ENCODE measurements around the gene FOXO3. TPM values are rescaled to one million over a fixed set of nuclear protein-coding genes. Genes with fewer than 3 reads are reported as not detected.
"Not testable (repeated sequence)": the region's sequence is repeated elsewhere in the genome, so short reads cannot be mapped to it uniquely, and the experiment has no call there.

FOXO3 gene
- total RNA-seq, 1 donor from 2014 or later: 9.0 TPM

DNA sequence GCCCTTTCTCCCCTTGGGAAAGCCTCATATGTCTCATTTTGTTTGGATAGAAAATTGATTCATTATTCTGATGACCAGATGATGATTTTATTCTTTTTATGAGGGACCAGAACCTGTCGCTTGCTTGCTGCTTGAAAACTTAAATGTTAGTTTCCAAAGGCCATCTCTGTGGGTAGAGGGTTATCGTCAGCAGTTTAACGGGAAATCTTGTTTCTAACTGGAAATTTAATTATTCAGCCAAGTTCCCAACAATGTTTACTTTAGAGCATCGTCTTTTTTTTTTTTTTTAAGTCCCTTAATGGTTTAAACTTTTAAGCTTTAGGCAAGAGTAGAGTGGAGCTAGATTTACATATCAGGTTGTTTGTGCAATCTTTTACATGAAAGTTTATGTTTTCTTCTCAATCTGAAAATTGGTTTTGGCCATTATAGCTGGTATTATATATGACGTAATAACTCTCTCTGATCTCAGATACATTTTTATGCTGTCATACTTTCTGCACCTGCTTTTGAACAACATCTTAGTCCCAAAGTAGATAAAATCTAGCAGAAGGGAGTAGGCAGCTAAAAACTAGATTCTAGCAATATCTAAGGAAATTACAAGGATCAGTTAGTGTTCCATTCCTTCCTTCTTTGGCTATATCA, 93.9 kb downstream of the FOXO3 start:
- intact Hi-C loops (cut with micrococcal nuclease): no loop called here

DNA sequence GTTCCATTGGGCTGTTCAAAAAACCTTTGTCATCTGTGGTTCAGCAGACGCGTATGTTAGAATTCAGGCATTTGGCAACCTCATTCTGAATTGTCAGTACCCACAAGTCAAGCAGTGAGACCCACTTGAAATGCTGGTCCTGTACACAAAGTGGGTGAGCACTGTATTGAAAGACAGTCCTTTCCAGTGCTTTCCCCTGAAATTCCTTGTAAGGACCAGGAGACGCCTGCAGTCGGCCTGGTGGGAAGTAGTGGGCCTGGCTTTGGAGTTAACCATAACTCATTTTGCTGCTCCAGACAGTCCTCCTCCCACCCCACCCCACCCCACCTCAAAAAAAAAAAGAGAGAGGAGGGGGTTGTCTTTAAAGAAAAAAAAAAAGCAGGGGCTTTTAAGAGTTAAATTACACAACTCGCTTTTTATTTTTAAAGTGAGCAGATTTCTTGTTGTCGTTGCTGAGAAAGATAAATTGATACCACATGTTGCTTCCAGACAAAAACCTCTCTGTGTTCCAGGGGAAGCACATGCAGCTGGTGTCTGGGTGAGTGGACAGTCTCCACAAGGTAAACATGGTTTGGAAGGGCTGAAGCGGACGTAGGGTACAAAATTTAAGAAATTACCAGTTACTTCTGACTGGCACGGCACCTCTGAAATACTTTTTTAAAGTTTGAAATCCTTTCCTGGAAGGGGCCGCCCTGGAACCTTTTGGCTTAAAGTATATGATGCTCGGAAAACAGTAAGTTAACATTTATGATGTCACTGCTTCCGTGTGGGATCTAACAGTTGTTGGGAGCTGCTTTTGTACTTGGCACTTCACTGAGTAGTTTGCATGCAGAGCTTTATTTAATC, 95.3 kb downstream of the FOXO3 start:
- intact Hi-C loops (cut with micrococcal nuclease): no loop called here

DNA sequence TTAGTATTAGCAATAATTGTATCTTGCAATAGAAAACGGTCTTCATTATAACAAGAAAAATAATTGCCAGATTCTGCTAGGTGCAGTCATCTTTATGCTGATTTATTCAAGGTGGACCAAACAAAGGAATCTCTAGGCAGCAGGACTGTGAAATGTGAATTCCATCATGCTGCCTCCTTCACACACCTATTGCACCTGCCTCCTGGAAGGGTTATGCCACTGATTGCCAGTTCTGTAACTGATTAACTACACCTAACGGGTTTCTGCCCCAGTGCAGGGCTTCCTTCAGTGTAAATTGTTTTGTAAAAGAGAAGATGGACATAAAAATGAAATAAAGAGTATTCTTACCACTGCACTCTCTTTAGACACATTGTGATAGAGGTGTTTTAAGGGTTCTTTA, 96.1 kb downstream of the FOXO3 start:
- intact Hi-C loops (cut with micrococcal nuclease): no loop called here

DNA sequence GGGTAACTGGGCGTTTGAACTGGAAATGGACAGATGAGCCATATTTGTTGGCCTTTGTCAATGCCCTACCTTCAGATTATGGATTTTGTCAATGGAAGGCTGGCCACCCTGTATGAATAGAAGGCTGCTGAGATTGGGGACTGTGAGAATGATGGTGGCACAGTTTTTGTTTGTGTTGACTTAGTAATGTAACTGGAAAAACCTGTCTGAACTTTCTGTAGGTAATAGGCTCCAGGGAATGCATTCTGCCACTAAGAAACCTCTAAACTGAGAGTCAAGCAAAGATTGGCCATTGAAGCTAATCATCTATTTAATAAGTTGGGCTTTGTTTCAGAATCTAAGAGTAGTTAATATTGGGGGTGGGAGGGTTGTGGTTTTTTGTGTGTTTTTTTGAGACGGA, 97.5 kb downstream of the FOXO3 start:
- intact Hi-C loops (cut with micrococcal nuclease): no loop called here

DNA sequence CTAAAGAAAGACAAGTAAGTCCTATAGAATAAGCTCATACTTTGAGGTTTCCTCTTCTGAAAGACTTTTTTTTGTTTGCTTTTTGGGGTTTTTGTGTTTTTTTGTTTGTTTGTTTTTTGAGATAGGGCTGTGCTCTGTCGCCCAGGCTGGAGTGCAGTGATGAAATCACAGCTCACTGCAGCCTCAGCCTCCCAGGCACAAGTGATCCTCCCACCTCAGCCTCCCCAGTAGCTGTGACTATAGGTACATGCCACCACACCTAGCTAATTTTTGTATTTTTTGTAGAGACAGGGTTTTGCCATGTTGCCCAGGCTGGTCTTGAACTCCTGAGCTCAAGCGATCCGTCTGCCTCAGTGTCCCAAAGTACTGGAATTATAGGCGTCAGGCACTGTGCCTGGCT, 98.1 kb downstream of the FOXO3 start:
- intact Hi-C loops (cut with micrococcal nuclease): not testable (repeated sequence)

DNA sequence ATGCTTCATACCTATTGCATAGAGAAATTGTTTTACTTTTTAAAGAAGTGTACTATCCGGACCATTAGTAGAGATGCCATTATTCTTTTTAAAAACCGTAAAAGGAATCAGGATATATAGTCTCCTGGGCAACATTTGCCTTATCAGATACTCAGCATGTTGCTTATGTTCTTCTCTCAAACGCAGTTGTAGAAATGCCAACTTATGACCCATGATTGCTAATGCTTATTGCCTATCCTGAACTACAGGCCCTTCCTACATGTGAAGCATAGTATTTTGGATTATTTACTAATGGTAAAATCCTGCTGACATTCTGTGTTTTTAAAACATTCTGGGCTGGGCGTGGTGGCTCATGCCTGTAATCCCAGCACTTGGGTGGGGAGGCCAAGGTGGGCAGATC, 99.5 kb downstream of the FOXO3 start:
- intact Hi-C loops (cut with micrococcal nuclease): no loop called here

DNA sequence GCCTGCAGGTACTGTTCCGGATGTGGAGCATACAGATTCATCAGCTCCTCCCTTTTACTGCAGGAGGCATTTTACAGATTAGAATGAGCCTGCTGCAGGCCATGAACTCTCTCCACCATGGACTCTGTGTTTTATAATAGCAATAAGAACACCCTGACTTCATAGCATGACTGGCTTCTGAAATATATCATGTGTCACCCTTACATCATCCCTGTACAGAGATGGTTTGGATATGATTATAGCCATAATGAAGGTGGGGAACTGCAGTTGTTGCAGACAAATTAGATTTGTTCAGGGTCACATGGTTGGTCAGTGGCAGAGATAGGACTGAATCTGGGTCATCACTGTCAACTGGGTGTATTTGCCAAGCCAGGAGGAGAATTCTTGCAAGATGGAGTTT, 100.7 kb downstream of the FOXO3 start:
- intact Hi-C loops (cut with micrococcal nuclease): no loop called here

DNA sequence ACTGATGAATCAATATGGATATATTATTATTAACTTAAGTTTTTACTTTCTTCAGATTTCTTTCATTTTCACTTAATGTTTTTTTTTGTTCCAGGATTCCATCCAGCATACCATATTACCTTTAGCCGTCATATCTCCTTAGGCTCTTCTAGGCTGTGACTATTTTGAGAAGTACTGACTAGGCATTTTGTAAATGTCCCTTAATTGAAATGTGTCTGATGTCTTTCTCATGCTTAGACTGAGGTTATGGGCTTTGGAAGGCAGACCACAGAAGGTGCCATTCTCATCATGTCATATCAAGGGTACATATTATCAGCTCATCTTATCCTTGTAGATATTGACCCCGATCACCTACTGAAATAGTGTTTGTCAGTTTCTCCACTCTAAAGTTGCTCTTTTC, 101.3 kb downstream of the FOXO3 start:
- intact Hi-C loops (cut with micrococcal nuclease): no loop called here

DNA sequence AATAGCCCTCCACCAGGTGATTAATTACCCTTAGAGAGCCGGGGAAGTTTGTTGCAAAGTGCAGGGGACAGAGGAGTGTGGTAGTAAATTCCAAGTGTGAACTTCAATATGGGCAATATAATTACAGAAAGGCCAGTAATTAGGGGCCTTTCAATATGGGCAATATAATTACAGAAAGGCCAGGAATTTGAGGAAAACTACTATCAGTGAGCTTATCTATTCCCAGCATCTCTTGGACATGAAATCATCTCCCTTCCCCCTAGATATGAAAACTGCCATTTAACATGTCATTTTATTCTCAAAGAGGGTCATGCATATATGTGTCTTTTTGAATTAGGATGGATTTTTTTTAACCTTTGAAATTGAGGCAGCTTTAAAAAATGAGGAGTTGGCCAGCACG, 102.0 kb downstream of the FOXO3 start:
- intact Hi-C loops (cut with micrococcal nuclease): no loop called here

DNA sequence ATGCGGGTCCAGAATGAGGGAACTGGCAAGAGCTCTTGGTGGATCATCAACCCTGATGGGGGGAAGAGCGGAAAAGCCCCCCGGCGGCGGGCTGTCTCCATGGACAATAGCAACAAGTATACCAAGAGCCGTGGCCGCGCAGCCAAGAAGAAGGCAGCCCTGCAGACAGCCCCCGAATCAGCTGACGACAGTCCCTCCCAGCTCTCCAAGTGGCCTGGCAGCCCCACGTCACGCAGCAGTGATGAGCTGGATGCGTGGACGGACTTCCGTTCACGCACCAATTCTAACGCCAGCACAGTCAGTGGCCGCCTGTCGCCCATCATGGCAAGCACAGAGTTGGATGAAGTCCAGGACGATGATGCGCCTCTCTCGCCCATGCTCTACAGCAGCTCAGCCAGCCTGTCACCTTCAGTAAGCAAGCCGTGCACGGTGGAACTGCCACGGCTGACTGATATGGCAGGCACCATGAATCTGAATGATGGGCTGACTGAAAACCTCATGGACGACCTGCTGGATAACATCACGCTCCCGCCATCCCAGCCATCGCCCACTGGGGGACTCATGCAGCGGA, 102.9 kb downstream of the FOXO3 start:
- intact Hi-C loops (cut with micrococcal nuclease): not testable (repeated sequence)

DNA sequence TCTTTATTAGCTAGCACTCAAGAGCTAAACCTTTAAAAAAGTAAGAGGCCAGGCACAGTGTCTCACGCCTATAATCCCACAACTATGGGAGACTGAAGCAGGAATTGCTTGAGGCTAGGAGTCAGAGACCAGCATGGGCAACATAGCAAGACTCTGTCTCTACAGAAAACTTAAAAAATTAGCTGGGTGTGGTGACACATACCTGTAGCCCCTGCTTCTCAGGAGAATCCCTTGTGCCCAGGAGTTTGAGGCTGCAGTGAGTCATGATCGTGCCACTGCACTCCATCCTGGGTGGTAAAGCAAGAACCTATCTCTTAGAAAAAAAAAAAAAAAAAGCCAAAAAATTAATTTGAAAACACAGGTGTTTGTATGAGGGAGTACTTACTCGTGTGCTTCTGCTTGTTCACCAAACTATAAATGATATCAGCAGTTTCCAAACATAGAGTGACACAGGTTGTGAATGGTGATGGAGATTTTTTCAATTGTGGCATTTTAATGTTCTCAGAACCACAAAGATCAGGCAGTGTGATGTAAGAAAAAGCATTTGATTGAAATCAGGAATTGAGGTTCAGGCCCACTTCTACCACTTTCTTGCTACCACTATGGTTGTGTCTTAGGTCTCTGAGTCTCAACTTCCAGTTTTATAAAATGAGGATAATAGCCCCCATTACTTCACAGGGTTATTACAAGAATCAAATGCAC, 104.9 kb downstream of the FOXO3 start:
- intact Hi-C loops (cut with micrococcal nuclease): no loop called here

DNA sequence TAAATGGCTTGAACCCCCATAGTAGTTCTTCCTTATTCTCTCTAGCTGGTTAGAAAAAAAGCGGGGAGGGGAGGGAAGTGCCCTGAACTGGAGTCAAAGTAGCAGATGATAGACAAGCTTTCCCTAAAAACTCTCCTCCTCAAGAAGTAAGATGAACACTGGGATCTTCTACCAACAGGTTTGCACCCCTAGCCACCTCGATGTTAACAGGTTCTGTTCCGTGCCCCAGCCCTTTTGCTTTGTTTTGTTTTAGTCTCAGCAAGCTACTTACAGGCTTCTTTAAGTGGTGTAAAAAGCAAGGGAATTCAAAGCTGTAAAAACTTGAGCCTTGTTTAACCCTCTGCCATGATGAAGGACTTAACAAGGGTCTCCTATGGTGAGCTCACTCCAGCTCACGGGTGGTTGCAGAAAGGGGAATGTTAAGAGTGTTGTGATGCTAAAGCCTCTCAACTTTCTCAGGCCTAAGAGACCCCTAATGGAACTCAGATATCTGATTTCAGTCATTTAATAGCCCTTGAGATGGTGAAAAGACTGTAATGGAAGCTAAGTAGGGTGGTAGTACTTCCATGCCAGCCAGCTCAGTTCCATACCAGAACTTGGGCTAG, 106.0 kb downstream of the FOXO3 start:
- intact Hi-C loops (cut with micrococcal nuclease): no loop called here

DNA sequence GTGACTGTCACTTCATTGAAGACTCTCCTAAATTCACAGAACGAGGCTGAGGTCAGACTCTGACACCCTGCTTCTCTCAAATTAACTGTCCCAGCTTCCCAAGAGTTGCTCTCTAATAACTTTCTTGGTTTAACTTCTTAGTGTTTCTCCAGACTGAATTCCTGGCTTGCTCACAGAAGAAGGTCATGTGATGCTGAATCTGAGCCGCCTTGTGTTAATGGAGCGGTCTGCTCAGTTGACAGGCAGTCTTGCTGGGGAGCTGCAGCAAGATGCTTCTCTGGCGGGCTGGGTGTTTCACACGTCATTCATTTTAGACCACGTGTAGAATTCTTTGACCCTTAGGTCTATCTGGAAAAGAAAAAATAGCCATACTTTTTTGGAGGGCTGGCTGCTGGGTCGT, 107.3 kb downstream of the FOXO3 start:
- intact Hi-C loops (cut with micrococcal nuclease): no loop called here

DNA sequence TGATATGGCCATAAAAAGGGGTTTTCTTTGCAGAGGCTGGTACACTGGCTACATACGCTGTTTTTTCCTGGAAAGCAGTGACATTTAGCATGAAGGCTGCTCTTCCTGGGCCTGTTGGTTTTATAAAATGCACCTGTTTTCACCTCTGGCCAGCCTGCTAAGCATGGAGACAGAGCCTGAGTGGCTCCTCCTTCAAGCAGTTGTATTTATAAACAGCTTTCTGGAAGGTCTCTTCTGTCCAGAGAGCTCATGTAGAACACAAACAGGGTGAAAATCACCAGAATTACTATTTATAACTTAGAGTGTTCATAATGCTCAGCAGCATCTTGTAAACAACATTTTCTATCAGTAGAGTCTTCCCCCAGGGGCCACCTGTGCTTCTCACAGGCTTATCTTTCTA, 109.0 kb downstream of the FOXO3 start:
- intact Hi-C loops (cut with micrococcal nuclease): no loop called here

DNA sequence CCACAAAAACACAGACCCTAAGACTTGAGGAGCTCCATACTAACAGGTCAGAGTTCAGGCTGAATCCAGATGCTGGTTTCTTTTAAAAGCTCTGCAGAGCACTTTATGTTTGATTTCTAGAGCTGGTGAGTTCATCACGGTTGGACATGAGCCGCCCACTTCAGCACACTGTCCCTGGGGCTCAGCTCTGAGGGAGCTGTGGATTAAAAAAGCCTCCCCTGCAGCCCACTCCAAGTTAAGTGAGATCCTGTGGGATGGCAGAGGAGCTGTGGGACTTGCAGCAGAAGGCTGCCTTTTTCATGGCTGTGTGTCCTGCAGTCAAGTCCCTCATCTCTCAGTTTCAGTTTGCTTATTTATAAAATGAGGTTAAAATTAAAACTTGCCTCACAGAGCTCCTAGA, 110.5 kb downstream of the FOXO3 start:
- intact Hi-C loops (cut with micrococcal nuclease): no loop called here

DNA sequence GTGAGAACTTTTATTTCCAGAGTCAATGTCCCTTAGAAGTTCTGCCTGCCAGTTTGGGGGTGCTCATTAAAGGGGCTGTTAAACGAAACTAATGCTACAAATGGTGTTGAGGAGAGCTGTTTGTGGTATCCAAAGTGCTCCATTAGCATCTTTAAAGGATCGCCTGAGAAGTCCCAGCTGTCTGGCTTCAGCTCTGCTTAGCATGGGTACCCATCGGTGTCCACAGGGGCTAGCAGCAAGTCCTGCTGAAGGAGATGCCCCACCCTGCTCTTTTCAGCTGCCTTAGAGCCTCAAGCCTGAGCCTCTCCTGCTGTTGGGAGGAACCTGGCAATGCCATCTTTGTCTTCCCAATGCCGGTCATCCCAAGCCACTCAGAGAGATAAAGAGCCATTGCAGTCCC, 111.1 kb downstream of the FOXO3 start:
- intact Hi-C loops (cut with micrococcal nuclease): no loop called here

DNA sequence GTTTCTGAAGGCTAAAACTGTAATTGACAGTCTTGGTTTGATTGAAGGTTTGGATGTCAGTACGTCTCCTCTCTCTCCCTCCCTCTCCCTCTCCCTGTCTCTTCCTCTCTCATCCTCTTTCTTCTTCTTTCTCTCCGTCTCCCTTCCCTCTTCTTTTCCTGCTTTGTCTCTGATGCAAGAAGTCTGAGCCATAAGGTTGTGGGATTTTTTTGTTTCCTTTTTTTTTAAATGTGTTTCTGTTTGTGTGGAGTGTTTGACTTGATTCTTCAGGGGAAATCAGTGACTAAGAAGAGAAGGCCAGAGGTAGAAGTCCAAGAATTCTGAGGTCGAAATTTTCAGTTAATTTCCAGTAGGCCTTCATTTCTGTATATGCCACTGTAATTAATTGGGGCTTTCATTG, 111.9 kb downstream of the FOXO3 start:
- intact Hi-C loops (cut with micrococcal nuclease): no loop called here

DNA sequence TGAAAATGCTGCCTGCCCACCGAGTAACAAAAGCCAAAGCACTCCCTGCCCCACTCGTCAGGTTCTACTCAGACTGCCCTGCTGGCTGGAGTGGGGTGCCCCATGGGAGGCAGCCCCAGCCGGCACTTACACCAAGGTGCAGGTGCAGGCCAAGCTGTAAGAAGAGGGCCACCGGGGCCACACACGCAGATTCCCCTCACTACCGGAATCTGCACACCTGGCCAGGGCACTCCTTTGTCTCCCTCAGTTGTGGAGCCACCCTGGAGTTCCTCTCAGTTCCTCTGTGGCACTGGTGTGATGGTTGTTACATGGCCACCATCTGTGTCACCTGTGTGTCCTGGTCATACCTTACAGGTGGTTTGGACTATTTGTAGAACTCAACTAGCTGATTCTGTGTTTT, 112.4 kb downstream of the FOXO3 start:
- intact Hi-C loops (cut with micrococcal nuclease): no loop called here

DNA sequence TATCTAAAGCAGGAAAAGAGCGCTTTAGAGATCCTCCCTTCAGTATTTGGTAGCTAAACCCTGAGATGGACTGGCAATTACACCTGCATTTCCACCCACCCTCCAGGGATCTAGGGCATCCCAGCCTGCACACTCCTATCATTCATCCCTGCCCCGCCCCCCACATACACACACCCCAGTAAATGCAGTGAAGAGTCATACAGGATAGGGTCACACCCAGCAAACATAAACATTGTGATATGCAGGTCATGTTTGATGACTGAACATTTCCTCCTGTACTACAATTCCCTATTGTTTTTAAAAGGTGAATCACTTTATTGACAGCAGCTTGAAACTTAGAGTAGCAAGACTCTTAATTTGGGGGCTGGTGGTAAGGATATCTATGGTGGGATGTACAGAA, 112.9 kb downstream of the FOXO3 start:
- intact Hi-C loops (cut with micrococcal nuclease): no loop called here

DNA sequence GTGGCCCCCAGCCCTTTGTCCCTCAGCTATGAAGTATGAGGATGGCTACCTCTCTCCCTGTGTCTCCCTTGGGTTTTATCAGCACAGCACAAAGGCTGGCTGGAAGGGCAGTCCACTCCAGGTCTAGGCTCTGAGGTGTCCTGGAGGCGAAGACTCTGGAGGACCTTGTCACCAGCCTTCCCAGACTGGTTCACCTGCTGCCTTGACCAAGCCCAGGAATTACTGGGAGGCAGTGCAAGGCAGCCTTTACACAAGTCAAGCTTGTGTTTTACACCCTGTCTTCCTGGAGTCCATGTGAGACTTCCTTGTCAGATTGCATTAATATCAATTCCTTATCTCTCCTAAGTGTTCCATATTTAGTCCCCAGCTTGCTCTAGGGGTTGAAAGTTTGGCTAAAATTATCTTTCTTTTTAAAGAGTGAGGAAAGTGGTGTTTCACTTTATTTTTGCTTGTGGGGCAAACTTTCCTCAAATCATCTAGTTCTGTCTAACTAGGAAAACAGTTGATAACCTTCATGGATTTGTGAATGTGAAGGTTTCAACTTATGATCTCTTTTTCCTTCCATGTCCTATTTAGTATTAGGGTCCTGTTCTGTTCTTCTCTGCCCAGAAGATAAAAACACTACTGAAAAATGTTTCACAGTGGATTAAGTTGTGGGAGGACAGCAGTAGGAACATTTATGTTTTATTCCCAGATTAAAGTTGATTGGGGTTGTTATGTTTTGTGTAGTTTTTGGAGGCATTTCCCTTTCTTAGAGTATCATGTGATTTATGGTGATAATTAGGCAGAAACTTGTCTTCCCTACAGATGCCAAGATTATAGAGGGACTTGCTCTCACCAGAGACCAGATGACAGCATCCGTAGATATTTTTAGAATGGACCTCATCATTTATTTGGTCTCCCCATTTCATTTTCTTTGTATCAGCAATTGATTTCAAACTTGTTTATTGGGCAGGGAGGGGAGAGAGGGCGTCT, 114.8 kb downstream of the FOXO3 start:
- intact Hi-C loops (cut with micrococcal nuclease): no loop called here

DNA sequence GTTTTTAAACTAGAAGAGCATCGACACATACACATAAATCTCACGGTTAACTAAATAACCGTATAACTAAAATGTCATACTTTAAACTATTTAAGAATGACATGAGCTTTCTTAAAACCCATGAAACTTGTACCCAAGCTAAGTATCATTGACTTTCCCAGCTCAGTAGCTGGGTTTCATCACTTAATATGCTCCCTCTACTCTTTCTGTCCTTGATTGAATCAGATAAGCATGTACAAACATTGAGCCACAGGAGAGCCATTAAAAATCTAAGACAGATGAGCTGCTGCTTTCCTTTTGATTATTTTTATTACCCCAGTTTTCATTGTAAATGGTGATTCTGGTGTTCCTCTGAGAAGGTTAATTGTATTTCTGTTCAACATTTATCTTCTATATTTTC, 115.8 kb downstream of the FOXO3 start:
- intact Hi-C loops (cut with micrococcal nuclease): no loop called here

All from T-helper 1 cell treated with Interleukin-12 subunit alpha and Interleukin-12 subunit beta and Interleukin-4 antibody, amounts not matched to agents 30 ng/mL and 1 ng/mL, for 36 hours (primary cell).